Kasumi-1 (cell line): ENCODE data around the gene NME7.
A peak's percentile ranks its signal among the peaks of the same experiment; 100 is the strongest.

ENCODE experiments used
- DNase-seq, 2 experiments: peaks; one replicate each; lab custom pipeline; 2025; lab: John Stamatoyannopoulos, UW

Gene NME7

DNA sequence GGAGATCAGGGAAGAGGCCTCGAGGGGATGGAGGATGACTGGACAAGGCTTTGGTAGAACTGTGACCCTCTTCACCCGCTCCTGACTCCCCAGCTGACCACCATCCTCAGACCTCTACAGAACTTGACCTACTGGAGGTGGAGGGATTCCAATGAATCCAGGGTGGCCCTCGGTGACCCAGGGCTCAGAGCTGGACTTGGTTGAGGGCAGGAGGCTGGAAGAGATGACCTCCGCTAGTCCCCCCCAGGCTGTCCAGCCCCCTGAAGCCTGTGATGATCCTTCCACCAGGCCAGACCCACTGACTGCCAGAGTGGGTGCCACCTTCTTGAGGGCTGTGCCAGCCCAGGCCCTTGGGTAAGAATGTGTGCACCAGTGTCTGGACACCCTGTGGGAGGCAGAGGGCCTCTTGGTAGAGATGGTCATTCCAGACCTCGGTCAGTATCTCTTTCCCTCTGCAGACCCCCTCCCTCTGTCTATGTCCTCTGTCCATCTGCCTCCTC, 216.2 kb downstream of the NME7 start:
- no peak for DNase-seq

DNA sequence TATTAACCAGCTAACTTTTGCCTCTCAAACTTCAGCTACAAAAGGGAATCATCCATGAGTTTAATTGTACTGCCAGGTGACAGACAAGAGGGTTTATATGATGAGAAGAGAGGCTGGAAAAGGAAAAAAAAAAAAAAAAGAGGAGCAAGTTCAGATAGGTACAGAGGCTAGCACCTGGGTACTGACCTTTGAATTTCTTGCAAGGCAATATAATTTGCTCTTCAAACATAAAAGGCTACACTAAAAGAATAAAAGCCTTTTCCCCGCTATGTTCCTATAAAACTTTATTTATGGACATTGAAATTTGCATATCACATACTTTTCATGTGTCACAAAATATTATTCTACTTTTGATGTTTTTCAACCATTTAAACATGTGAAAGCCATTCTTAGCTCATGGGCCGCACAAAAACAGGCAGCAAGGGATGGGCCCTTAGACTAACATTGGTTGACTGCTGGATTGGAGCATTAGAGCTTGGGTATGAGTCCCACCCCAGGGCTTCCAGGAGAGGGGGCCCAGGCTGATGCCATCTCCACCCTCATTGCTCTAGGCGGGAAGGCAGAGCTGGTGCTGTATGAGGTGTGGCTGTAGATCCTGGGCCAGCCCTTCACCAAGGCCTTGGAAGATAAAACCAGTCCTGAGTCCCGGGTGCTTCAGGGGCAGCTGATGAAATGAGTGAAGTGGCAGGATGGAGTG, 216.8 kb downstream of the NME7 start:
- no peak for DNase-seq

DNA sequence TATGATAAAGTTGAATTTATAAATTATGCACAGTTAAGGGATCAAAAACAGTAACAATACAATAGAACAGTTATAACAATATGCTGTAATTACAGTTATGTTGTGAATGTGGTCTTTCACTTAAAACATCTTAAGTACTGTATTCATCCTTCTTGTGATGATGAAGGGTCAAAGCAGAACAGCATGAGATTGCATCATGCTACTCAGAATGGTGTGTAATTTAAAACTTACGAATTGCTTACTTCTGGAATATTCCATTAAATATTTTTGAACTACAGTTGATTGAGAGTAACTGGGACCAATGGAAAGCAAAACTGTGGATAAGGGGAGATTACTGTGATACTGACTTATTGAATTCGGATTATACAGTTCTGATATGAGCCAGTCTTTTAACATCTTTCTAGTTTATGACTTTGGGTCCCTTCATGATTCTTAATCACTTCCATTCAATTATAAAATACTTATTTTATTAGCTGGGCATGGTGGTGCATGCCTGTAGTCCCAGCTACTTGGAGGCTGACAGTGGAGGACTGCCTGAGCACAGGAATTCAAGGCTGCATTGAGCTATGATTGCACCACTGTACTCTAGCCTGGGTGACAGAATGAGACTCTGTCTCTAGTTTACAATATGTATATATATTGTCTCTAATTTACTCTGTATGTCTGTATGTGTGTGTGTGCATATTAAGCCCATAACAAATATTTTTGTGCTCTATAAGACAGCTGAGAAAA, 217.9 kb downstream of the NME7 start:
- no peak for DNase-seq

DNA sequence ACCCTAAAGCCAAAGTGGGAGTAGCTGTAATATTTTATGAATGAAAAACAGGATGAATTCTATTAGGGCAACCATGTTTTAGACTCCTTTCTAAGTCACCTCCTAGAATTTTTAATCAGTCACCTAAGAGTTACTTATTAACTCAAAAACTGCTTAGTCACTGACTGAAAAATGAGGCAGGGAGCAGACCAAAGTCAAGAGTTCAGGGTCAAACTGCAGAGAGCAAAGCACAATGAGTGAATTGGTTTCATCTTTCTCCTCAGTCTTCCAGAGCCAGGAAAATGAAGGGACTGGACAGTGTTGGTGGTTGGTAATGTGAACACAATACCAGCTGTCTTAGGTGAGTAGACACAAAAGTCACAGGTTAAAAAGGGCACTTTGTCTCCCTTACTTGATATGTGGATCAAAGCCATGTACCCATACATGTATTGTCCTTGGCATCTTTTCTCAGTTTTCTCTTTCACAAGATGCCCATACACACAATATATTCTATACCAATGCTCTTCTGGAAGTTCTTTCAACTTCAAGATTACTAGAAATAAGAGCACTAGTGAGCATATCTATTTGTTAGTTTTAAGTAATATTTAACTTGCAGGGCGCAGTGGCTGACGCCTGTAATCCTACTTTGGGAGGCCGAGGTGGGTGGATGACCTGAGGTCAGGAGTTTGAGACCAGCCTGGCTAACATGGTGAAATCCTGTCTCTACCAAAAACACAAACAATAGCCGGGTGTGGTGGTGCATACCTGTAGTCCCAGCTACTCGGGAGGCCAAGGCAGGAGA, 218.9 kb downstream of the NME7 start:
- DNase-seq: no peak

DNA sequence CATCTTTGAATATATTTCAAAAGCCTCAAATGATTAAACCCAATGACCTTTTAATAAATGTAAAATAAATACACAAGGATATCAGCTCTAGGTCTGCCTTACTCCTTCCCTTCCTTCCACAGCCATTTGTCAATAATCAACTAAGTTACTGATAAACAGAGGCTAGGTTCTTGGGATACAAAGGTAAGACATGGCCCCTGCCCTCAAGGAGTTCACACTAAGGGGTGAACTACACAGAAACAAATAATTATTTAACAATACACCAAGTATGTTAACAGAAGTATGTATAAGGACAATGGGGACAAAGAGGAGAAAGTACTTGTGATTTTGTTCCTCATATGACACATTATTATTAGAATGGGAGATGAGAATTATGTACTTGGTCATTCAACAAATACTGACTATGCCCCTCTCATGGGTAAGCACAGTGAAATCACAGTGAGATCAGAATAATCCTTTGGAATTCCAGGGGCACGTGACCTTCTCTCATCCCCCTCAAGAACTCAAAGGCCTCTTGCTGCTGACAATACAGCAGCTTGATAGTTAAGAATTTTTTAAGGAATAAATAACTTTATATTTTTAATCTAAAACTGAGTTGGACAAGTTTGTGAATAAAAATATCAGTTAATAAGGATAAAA, 220.9 kb downstream of the NME7 start:
- DNase-seq: no peak

DNA sequence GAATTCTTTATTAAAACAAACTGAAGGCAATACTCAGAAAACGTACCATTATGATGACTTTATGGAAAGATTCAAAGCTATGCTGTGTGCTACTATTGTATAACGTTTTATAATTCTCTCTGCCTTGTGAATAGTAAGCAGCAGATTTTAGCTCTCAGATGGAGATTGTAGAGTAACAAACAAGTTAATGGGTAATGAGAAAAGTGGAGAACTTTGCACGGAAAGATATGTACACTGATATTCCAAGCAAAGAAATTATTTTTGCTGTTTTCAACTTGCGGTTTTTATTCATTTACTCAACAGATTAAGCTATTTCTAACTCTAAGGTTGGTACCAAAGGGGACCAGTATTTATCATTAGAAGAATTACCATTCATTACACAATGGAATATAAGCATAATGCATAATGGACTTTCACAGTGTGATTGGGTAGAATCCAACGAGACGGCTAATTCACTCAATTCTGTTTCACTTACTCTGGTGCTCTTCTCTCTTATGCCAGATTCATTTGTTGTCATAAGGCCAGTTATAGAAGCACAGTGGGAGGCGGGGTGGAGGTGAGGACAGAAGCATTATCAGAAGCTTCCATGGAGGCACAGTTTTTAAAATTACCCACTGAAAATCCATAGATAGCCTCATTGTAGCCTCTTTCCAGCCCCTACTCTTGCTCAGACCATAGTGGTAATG, 222.5 kb downstream of the NME7 start:
- DNase-seq: no peak

DNA sequence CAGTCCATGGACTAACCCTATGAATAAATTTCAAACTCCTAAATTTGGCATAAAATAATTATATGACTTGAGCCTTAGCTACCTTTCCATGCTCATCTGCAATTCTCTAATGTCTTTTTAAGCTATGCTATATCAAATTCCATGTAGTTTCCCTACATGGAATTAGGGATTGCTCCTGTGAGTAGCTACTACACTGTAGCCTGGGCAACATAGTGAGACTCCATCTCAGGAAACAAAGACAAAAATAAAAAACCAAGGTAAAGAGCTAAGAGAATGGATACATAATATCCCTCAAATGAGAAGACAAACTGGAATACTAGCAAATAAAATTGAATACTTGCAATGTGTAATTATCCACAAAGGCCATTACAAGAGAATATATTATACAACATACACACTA, 223.6 kb downstream of the NME7 start:
- DNase-seq: no peak

DNA sequence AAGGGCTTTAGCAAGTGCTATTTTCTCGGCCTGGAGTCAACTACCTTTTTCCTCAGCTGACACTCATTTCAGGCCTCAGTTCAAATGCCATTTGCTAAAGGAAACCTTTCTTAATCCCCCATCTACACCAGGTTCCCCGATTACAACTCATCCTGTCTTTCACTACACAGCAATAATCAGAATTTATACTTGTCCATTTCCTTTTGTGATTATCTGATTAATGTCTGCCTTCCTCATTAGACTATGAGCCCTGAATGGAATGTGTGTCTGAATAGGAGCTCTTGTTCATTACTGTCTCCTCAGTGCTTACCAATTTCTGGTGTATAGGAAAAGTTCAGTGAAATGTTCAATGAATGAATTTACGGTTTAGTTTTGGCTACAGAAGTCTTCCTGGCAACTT, 224.3 kb downstream of the NME7 start:
- DNase-seq: no peak

DNA sequence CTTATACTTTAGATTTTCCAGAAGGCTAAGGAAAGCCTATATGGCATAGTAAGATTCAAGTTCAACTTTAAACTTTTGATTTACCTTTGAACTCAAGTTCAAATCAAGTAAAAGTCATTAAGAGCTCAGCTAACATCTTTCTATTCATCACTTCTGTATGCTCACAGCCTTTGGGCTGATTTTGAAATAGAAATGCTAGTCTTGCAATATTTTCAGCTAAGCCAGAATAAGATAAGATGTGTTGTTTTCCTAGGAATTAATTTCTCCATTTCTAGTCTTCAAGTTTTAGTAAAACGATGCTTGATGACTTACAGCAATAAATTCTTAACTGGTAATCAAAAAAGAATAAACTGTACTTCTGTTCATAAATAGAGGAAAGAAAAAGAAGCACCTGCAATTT, 225.5 kb downstream of the NME7 start:
- no peak for DNase-seq

DNA sequence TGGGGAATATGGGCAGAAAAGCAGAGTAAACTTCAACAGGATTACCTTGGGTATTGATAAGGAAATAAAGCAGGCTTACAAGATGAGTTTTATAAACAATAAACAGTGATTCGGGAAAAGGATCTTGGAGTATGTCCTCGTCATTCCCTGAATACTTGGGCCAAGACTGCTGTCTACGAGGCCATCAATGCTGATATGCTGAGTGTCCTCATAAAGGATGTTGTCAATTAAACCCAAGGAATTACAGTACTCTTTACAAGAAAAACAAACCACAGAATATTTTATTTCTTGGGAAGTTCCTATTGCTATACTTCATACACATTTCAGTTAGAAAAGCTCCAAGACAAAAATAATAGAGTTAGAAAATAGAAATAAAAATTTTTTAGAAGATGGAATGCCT, 226.2 kb downstream of the NME7 start:
- no peak for DNase-seq

DNA sequence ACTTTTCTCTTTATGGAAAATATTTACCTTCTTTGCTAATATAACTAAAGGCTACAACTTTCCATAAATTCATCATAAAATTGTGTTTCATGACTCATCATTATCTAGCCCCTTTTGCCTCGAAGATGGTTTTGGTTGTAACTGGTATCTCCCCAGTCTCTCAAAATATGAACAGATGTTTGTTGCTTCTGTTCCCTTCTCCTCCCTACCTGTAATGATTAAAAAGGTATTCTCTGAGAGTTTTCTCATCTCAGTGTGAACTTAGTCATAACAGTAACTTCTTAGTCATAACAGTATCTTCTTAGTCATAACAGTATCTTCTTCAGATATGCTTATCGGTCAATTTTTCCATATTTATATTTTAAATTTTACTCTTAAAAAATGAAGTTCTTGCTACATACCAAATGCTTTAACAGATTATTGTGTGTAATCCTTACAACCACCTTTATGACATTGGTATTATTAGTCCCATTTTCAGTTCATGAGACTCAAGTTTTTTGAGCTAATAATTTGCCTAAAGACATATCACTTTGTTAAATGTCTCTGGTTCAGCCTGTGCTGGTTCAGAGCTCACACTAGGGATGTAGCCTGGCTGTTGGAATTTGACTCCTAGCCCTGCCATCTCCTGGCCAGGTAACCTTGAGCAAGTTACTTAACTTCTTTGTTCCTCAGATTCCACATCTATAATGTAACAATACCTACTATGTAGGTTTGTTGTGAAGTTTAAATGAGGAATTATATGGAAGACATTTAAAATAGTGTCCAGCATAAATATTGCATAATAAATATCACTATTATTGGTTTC, 228.5 kb downstream of the NME7 start:
- DNase-seq: no peak

DNA sequence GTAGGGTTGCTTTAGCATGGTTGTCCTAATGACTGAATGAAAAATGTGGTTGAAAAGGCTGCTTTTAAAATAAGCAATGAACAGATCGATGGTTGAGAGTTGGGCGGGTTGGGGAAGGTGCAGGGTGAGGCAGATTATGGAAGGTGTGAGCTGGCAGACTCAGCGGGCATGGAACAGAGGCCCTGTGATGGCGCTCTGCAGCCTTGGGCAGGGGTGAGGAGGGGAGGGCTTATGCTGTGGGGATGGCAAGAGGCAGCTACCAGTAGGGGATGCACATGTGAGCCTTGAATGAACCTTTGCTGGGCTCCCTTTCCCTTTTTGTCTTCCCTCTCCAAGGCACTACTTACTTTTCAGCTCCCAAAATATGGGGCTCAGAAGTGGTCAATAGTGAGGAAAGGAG, 230.2 kb downstream of the NME7 start:
- DNase-seq: no peak

DNA sequence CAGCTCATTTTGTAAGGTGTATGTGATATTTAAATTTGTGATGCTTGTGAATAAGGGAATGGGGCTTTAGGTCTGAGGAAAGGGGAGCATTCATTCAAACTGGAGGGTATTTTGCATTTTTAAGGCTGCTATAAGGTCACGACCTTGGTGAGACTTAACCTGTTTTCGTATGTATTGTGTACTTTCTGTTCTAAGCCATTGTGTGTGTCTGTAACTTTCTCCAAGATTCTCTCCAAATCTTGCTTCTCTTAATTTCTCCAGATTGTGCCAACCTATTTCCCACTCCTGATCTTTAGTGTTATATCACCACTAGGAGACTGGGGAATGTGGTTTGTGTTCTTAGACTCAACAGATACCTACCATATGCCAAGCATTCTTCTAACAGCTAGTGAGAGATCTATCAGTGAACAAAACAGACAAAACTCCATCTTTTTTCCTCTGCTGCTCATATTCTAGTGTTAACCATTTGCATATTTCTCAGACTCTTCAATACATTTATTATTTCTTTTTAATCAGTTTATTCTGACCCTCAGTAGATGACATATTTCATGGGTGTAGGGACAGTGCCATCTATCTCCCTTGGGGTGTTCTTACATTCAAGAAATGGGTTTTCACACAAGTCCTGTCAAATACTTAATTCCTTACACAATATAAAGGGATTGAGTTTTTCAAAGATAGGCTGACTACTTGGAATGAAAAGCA, 233.6 kb downstream of the NME7 start:
- DNase-seq: peak in 1 of 2 experiments; percentile 7

DNA sequence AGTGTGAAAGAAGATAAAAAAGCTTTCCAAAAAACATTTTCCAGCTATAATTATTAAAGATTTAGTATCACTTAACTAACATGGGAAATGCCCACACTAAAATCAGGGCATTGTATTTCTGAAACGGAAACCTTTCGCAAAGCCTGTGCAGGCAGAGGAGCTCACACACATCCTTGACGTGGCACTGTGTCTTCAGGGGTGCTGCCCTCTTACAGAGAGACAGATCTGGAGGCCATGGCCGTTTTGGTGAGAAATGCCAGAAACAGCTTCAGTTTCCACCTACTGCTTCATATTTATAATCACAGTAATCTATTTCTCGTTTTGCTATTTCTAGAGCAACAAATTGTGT, 234.4 kb downstream of the NME7 start:
- no peak for DNase-seq

DNA sequence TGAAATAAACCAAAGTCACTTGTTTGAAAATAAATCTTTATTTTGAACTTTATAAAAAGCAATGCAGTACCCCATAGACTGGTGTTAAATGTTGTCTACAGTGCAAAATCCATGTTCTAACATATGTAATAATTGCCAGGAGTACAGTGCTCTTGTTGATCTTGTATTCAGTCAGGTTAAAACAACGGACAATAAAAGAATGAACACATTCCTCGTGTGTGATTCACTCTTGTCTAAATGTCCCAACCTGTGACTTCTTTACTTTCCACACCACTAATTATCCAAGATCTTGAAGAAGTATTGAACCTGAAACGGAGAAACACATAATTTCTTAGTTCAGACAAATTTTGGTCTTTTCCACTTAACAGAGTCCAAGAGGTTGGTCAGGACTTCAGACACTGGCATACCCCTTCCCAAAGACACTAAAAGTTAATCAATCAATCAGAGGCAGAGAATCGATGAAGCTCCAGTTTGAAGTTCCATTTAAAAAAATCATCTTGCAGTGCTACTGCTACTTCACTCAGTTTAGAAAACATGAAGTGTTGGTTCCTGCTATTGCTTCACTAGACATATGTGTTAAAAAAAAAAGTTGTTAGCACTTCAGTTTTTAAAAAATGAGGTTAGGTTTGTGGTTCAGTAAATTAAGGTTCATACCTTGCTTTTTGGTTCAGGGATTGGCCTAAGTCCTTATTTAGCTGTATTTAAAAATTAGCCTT, 234.9 kb downstream of the NME7 start:
- DNase-seq: no peak

DNA sequence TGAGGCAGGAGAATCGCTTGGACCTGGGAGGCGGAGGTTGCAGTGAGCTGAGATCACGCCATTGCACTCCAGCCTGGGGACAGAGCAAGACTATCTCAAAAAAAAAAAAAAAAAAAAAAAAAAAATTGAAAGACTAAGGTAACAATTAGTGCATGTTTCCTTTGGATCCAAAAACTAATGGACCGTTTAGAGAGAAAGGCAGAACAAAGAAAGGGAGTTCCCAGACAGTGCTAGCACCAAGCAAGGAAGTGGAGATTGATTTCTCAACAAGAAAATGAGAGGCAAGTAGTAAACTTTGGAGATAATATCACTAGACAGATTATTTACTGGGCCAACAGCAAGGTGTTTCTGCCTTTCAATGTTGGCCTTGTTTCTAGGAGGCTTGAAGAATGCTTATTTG, 236.9 kb downstream of the NME7 start:
- no peak for DNase-seq

DNA sequence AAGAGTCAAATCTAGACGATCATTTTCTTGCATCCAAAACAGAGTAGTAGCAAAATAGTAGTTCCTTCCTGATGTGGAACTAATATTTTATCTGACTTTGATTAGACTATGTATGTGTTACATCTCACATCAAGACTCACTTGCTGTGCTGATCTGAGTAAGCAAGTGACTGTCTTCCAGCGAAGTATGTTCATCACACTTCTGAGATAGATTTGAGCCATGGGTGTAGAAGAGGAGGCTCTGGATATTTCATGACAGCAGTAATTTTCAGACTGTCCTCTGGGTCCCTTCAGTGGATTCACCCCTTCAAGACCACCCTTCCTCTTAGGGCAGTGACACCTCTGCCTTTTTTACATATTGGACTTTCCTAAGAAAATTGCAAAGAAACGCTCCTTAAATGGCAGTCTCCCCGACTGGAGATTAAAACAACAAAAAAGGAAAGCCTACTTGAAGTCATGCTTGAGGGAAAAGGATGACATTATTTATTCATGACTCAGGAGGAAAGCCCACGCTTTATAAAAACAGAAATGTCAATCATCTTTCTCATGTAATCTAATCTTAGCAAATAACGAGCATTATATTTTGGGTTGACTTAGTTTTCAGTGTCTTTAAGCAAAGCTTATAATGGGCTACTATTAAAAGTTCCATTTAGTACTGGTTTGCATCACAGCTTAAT, 238.3 kb downstream of the NME7 start:
- no peak for DNase-seq

DNA sequence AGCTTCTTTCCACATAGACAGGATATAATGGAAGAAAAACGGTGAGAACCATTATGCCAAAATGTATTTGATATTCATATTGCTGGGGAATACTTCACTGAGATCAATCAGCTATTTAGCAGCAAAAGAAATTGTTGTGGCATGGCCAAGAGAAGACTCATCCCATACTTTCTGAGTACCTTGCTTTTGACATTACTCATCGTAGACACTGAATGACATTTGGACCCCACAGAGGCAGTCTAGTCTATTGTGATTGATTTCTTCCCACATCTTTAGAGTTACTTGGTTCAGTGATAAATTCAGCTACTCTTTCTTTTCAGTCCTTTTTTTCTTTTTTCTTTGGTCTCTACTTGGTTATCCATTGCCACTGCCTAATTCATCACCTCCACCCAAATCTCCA, 239.0 kb downstream of the NME7 start:
- DNase-seq: no peak

DNA sequence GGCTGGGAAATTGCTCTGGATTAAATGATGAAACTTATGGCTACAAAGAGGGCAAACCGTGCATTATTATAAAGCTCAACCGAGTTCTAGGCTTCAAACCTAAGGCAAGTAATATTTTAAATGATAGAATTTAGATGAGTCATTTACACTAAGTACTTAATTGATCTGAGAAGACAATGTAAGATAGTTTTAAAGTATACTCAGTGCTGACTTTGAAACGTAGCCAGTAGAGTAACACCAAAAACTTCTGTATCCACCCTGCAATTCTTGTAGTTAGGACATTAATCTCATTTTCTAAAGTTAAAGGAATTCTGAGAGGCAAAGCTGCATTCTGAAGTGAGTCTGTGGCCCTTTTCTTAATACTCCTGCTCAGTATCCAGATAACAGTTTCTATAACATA, 240.3 kb downstream of the NME7 start:
- DNase-seq: no peak
